HUES48 (cell line): ENCODE measurements around the gene USP36.

Source experiments
- H3K27ac ChIP-seq: one replicate; pipeline ENCODE4 v1.7.0; 2013; ENCODE audit warnings: low read depth, low read length, inconsistent platforms
- H3K27me3 ChIP-seq: 2 replicates; pipeline ENCODE4 v1.6.1; 2013; ENCODE audit warnings: mild to moderate bottlenecking, low read length; ENCODE audit not compliant: control insufficient read depth, insufficient read depth
- H3K36me3 ChIP-seq: 2 replicates; pipeline ENCODE4 v1.6.1; 2013; ENCODE audit warnings: low read length; ENCODE audit not compliant: control insufficient read depth, insufficient read depth
- H3K4me1 ChIP-seq: 2 replicates; pipeline ENCODE4 v1.6.1; 2013; ENCODE audit warnings: mild to moderate bottlenecking, low read length; ENCODE audit not compliant: control insufficient read depth, insufficient read depth
- H3K4me3 ChIP-seq: 2 replicates; pipeline ENCODE4 v1.5.1; 2013; ENCODE audit warnings: mild to moderate bottlenecking, low read depth, low read length
- H3K9ac ChIP-seq: 2 replicates; pipeline ENCODE4 v1.6.1; 2013; ENCODE audit warnings: mild to moderate bottlenecking, low read depth, low read length, moderate library complexity
- H3K9me3 ChIP-seq: 2 replicates; pipeline ENCODE4 v1.6.1; 2013; ENCODE audit warnings: low read length; ENCODE audit not compliant: control insufficient read depth, insufficient read depth

The USP36 gene

DNA sequence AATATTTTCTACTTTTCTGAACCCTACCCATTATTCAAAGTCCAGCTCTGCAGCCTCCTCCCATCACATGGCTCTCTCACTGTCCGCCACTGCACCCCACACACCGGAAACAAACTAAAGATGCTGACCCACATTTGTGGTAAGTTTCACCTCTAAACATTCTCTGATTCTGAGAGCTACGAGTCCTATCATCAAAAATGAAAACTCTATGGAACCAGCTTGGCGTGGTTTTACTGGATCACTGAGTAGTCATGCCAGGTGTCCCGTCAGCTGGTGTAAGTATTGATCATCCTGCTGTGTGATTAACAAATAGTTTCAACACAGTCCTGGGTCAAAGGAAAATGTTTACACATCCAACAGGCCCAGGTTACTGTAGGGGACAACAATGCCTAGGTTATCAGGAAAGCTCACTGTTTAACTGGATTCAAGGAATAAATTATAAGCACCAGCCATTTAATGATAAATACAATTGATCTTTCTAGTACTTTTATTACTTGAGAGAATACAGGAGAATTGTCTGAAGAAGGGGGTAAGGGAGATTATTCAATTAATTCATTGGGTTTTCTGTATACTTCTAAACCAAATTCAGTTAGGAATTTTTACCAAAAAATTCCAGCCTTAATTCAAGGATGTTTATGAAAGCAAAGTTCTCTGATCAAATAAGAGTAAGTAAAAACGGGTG is 92.4 kb downstream of the USP36 start:
- H3K9ac ChIP-seq, result no peak overlapping the region
- H3K27ac ChIP-seq, result no peak overlapping the region
- H3K27me3 ChIP-seq, result no peaks in the 10 kb centered on the region
- H3K4me3 ChIP-seq, result no peak overlapping the region
- H3K36me3 ChIP-seq, result no peaks in the 10 kb centered on the region
- H3K4me1 ChIP-seq, result peaks cover 13% of the 10 kb centered on the region
- no peaks in the 10 kb centered on the region for H3K9me3 ChIP-seq

DNA sequence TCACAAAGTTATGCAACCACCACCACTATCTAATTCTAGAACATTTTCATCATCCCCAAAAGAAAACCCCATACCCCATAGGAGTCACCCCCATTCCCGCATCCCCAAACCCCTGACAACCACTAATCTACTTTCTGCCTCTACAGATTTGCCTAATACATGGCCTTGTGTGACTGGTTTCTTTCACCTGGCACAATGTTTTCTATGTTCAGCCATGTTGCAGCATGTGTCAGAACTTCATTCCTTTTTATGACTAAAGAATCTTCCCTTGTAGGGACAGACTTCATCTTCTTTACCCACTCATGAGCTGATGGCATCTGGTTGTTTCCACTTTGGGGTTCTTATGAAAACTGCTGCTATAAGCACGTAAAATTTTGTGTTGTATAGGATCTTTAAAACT is 93.1 kb downstream of the USP36 start:
- H3K4me3 ChIP-seq, result no peak overlapping the region
- H3K27ac ChIP-seq, result no peak overlapping the region
- H3K9ac ChIP-seq, result no peak overlapping the region

DNA sequence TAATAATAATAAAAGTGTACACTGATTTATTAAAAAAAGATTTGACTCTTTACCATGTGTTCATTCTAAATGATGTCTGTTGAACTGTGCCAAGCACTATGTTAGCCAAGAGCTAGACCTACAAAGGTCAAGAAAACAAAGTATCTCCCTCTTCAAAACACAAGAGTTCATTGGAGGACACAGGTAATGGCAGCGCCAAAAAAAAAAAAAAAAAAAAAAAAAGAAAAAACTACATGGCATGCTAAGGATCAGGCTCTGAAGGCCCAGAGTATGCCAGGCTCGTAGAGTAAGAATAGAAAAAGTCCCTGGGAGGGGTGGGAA is 93.7 kb downstream of the USP36 start:
- Histone ChIP-seq H3K9ac (no peak overlapping the region), H3K36me3 (no peaks in the 10 kb centered on the region), H3K4me1 (peaks cover 13% of the 10 kb centered on the region), H3K27me3 (no peaks in the 10 kb centered on the region), H3K4me3 (no peak overlapping the region), H3K9me3 (no peaks in the 10 kb centered on the region), H3K27ac (no peak overlapping the region)

More for the DNA sequence above, 93.1 kb downstream of the USP36 start:
- no peaks in the 10 kb centered on the region for H3K9me3 ChIP-seq
- H3K4me1 ChIP-seq, result peaks cover 13% of the 10 kb centered on the region
- H3K36me3 ChIP-seq, result no peaks in the 10 kb centered on the region
- no peaks in the 10 kb centered on the region for H3K27me3 ChIP-seq

DNA sequence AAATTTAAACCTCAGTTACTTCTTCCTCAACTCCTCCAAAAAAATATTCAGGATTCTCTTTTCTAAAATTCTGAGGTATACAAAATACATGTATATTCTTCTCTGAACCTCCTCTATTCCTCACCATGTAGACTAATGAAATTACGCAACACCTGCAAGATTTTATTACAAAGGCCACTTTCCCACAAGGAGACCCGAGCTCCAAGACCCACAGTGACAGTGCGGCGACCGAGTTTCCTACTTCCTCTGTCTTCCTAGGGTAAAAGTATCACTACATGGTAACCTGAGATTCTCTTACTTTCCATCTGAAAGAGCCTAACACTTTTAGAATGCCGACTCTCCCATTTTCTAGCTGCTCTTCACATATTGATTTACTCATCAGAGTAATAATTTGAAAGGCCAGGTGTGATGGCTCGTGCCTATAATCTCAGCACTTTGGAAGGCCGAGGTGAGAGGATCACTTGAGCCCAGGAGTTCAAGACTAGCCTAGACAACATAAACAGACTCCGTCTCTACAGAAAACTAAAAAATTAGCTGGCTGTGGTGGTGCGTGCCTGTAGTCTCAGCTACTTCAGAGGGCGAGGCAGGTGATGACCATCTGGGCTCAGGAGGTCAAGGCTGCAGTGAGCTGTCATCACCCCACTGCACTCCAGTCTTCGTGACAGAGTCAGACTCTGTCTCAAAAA is 94.2 kb downstream of the USP36 start:
- H3K4me3 ChIP-seq, result no peak overlapping the region
- no peak overlapping the region for H3K9ac ChIP-seq
- H3K4me1 ChIP-seq, result peaks cover 13% of the 10 kb centered on the region
- no peaks in the 10 kb centered on the region for H3K36me3 ChIP-seq
- no peaks in the 10 kb centered on the region for H3K27me3 ChIP-seq
- no peak overlapping the region for H3K27ac ChIP-seq
- H3K9me3 ChIP-seq, result no peaks in the 10 kb centered on the region
